HepG2 (cell line): Measurements from ENCODE around the gene APPBP2. TPM values are rescaled to one million over a fixed set of nuclear protein-coding genes. Genes with fewer than 3 reads are reported as not detected.

Experiments used
- ELF3 ChIP-seq: IDR thresholded peaks from 2 replicates; pipeline ENCODE4 v1.6.1; 2016; ENCODE audit warnings: missing genetic modification reagents, missing compliant biosample characterization
- FLYWCH1 ChIP-seq: sonication (generic); formaldehyde crosslinking; IDR thresholded peaks from 2 replicates; pipeline ENCODE4 v1.8.1; 2023; ENCODE audit warnings: mild to moderate bottlenecking, missing genetic modification reagents
- GABPA ChIP-seq, 2 experiments: IDR thresholded peaks; 2 replicates each; pipeline ENCODE4 v1.6.1; 2011 to 2016; ENCODE audit warnings: low read depth in 2 of 2, low read length in 1 of 2, missing biosample characterization in 1 of 2, missing genetic modification characterization in 1 of 2
- GATA4 ChIP-seq: sonication (generic); IDR thresholded peaks from 2 replicates; pipeline ENCODE4 v1.6.1; 2016; ENCODE audit warnings: antibody characterized with exemption, low read depth, borderline replicate concordance
- HIVEP1 ChIP-seq: sonication (generic); formaldehyde crosslinking; IDR thresholded peaks from 2 replicates; pipeline ENCODE4 v1.4.0; 2020; ENCODE audit warnings: mild to moderate bottlenecking, missing genetic modification reagents
- JARID2 ChIP-seq: sonication (generic); formaldehyde crosslinking; IDR thresholded peaks from 2 replicates; pipeline ENCODE4 v1.8.1; 2023; ENCODE audit warnings: missing genetic modification reagents, inconsistent platforms; ENCODE audit not compliant: insufficient replicate concordance
- MXD3 ChIP-seq: IDR thresholded peaks from 2 replicates; pipeline ENCODE4 v1.6.1; 2016; ENCODE audit warnings: mild to moderate bottlenecking, missing biosample characterization, missing genetic modification reagents
- NFIC ChIP-seq: IDR thresholded peaks from 2 replicates; pipeline ENCODE4 v1.6.1; 2012; ENCODE audit warnings: mild to moderate bottlenecking, low read length, inconsistent platforms
- PAX8 ChIP-seq: sonication (generic); formaldehyde crosslinking; IDR thresholded peaks from 2 replicates; pipeline ENCODE4 v1.8.0; 2022; ENCODE audit warnings: mild to moderate bottlenecking, missing genetic modification reagents, borderline replicate concordance
- REL ChIP-seq: sonication (generic); formaldehyde crosslinking; conservative IDR thresholded peaks from 2 replicates; pipeline ENCODE4 v1.8.0; 2022; ENCODE audit warnings: mild to moderate bottlenecking, missing genetic modification reagents, moderate library complexity
- SNAI1 ChIP-seq: sonication (generic); formaldehyde crosslinking; IDR thresholded peaks from 2 replicates; pipeline ENCODE4 v1.5.0; 2020; ENCODE audit warnings: mild to moderate bottlenecking, missing genetic modification reagents, borderline replicate concordance
- ZFX ChIP-seq: sonication (generic); formaldehyde crosslinking; IDR thresholded peaks from 2 replicates; pipeline ENCODE4 v1.4.0; 2020; ENCODE audit warnings: mild to moderate bottlenecking, low read depth, missing genetic modification reagents, moderate library complexity
- ZNF18 ChIP-seq: sonication (generic); formaldehyde crosslinking; IDR thresholded peaks from 2 replicates; pipeline ENCODE4 v1.8.0; 2022; ENCODE audit warnings: mild to moderate bottlenecking, missing genetic modification reagents; ENCODE audit not compliant: insufficient replicate concordance
- ZNF205 ChIP-seq: IDR thresholded peaks from 2 replicates; pipeline ENCODE4 v1.6.1; 2018; ENCODE audit warnings: missing biosample characterization, missing genetic modification reagents
- ZNF614 ChIP-seq: IDR thresholded peaks from 2 replicates; pipeline ENCODE4 v1.6.1; 2018; ENCODE audit warnings: missing biosample characterization, missing genetic modification reagents, inconsistent platforms, borderline replicate concordance
- polyA plus RNA-seq, 8 experiments: library from polyadenylated mRNA; depleted of rRNA in 3 of 8; stranded (reverse) in 7 of 8; unstranded in 1 of 8; fragments of >200 nt; fragmentation: Illumina TruSeq in 4 of 8; extraction: Trizol in 4 of 8; gene quantifications; 2 replicates each; pipeline versions ENCODE4 v1.2.1 to v1.2.3, GENCODE V29; 2011 to 2016; ENCODE audit warnings: low read depth in 4 of 8, missing spikeins in 1 of 8, mixed read lengths in 1 of 8; ENCODE audit not compliant: insufficient read depth in 1 of 8
- total RNA-seq, 5 experiments: library from RNA; depleted of rRNA; stranded (reverse); fragments of >200 nt; fragmentation: Illumina TruSeq; extraction: Trizol; gene quantifications; 2 replicates each; pipeline ENCODE4 v1.2.3, GENCODE V29; 2016; ENCODE audit warnings: low read depth in 1 of 5
- TF ChIP-seq, protein P1 (sequence below): sonication (generic); formaldehyde crosslinking; IDR thresholded peaks from 2 replicates; pipeline ENCODE4 v1.5.0; 2020; ENCODE audit warnings: mild to moderate bottlenecking, missing genetic modification reagents, borderline replicate concordance
- TF ChIP-seq, protein P2 (sequence below): sonication (generic); formaldehyde crosslinking; IDR thresholded peaks from 2 replicates; pipeline ENCODE4 v1.5.0; 2020; ENCODE audit warnings: mild to moderate bottlenecking, missing genetic modification reagents
- TF ChIP-seq, protein P3 (sequence below): sonication (generic); formaldehyde crosslinking; IDR thresholded peaks from 2 replicates; pipeline ENCODE4 v1.4.0; 2020; ENCODE audit warnings: missing genetic modification reagents

The APPBP2 gene
- total and polyA plus RNA-seq, 2 of the 13 experiments (the other 11 are each of a cell fraction or from before 2014, with no cell fraction given): 17.5 to 45.8 TPM

DNA sequence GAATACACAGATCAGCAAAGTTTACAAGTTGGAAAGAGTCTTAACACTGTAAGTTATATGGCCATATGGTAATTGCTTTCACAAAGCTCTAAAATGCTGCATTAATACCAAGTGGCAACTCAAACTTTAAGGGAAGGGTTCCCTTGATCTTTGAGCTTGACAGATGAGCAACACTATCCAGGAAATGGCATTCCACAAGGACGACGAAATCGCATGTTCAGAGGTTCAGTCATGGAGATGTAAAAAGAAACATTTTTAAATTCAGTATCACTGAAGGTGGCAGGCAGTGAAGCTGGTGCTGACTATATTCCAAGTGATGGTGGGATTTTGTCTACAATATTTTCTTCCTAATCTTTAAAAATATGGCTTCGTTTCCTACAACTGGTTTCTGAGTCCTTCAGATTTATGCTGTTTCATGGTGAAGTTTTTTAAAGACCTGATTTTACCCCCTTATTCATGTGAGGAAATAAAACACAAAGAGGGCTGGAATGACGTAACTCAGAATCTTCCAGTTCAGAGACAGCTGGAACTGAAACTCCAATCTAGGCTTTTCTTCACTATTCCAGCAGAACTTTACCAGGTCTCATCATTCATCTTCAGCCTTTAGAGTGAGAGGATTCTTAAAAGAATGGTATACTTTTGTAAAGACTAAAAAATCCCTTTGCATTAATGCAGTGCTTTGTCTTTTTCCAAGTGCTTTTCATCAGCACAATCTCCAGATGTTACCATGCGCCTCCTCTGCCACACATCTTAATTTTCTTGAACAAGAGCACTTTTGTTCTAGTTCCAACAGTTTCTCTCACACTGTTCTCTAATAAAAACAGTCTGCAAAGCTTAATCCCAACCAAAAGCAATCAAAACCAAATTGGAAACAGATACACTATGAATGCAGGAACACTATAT lies 83.5 kb downstream of the APPBP2 start (continued):
- TF ChIP-seq, protein P1, sequence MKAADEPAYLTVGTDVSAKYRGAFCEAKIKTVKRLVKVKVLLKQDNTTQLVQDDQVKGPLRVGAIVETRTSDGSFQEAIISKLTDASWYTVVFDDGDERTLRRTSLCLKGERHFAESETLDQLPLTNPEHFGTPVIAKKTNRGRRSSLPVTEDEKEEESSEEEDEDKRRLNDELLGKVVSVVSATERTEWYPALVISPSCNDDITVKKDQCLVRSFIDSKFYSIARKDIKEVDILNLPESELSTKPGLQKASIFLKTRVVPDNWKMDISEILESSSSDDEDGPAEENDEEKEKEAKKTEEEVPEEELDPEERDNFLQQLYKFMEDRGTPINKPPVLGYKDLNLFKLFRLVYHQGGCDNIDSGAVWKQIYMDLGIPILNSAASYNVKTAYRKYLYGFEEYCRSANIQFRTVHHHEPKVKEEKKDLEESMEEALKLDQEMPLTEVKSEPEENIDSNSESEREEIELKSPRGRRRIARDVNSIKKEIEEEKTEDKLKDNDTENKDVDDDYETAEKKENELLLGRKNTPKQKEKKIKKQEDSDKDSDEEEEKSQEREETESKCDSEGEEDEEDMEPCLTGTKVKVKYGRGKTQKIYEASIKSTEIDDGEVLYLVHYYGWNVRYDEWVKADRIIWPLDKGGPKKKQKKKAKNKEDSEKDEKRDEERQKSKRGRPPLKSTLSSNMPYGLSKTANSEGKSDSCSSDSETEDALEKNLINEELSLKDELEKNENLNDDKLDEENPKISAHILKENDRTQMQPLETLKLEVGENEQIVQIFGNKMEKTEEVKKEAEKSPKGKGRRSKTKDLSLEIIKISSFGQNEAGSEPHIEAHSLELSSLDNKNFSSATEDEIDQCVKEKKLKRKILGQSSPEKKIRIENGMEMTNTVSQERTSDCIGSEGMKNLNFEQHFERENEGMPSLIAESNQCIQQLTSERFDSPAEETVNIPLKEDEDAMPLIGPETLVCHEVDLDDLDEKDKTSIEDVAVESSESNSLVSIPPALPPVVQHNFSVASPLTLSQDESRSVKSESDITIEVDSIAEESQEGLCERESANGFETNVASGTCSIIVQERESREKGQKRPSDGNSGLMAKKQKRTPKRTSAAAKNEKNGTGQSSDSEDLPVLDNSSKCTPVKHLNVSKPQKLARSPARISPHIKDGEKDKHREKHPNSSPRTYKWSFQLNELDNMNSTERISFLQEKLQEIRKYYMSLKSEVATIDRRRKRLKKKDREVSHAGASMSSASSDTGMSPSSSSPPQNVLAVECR: no peak
- TF ChIP-seq PAX8 (CRISPR knock-in tag) (no peak), SNAI1 (CRISPR knock-in tag) (no peak), ZNF205 (peak; percentile 47; the same call in 1 of the 2 replicates), GABPA (IDR thresholded peaks at IDR 0.05; ENCODE audit: low read depth, low read length) (no peak), GABPA (CRISPR knock-in tag; IDR thresholded peaks at IDR 0.05; ENCODE audit: low read depth) (no peak), REL (CRISPR knock-in tag) (no peak), ZNF614 (CRISPR knock-in tag) (peak; percentile 41; the same call in 1 of the 2 replicates), ELF3 (CRISPR knock-in tag) (peak; percentile 89), ZFX (CRISPR knock-in tag) (no peak), GATA4 (no peak), ZNF18 (no peak), JARID2 (CRISPR knock-in tag) (no peak), MXD3 (CRISPR knock-in tag) (no peak), HIVEP1 (CRISPR knock-in tag) (no peak), FLYWCH1 (CRISPR knock-in tag) (no peak), NFIC (no peak)
- TF ChIP-seq, protein P2, sequence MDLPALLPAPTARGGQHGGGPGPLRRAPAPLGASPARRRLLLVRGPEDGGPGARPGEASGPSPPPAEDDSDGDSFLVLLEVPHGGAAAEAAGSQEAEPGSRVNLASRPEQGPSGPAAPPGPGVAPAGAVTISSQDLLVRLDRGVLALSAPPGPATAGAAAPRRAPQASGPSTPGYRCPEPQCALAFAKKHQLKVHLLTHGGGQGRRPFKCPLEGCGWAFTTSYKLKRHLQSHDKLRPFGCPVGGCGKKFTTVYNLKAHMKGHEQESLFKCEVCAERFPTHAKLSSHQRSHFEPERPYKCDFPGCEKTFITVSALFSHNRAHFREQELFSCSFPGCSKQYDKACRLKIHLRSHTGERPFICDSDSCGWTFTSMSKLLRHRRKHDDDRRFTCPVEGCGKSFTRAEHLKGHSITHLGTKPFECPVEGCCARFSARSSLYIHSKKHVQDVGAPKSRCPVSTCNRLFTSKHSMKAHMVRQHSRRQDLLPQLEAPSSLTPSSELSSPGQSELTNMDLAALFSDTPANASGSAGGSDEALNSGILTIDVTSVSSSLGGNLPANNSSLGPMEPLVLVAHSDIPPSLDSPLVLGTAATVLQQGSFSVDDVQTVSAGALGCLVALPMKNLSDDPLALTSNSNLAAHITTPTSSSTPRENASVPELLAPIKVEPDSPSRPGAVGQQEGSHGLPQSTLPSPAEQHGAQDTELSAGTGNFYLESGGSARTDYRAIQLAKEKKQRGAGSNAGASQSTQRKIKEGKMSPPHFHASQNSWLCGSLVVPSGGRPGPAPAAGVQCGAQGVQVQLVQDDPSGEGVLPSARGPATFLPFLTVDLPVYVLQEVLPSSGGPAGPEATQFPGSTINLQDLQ (CRISPR knock-in tag): no peak
- TF ChIP-seq, protein P3, sequence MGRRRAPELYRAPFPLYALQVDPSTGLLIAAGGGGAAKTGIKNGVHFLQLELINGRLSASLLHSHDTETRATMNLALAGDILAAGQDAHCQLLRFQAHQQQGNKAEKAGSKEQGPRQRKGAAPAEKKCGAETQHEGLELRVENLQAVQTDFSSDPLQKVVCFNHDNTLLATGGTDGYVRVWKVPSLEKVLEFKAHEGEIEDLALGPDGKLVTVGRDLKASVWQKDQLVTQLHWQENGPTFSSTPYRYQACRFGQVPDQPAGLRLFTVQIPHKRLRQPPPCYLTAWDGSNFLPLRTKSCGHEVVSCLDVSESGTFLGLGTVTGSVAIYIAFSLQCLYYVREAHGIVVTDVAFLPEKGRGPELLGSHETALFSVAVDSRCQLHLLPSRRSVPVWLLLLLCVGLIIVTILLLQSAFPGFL (CRISPR knock-in tag): no peak
